GM12875 (cell line): ENCODE data around the gene ADRB1.

Source experiments
- H3K4me3 ChIP-seq: one replicate; pipeline ENCODE4 v1.5.1; 2011; ENCODE audit warnings: low read depth, low read length, control low read depth
- TF ChIP-seq, protein P1 (sequence below): IDR thresholded peaks from 2 replicates; pipeline ENCODE4 v1.5.1; 2011; ENCODE audit warnings: low read depth, mild to moderate bottlenecking, control low read depth, inconsistent platforms, low read length, moderate library complexity, borderline replicate concordance; ENCODE audit not compliant: insufficient read depth

ADRB1 gene

DNA sequence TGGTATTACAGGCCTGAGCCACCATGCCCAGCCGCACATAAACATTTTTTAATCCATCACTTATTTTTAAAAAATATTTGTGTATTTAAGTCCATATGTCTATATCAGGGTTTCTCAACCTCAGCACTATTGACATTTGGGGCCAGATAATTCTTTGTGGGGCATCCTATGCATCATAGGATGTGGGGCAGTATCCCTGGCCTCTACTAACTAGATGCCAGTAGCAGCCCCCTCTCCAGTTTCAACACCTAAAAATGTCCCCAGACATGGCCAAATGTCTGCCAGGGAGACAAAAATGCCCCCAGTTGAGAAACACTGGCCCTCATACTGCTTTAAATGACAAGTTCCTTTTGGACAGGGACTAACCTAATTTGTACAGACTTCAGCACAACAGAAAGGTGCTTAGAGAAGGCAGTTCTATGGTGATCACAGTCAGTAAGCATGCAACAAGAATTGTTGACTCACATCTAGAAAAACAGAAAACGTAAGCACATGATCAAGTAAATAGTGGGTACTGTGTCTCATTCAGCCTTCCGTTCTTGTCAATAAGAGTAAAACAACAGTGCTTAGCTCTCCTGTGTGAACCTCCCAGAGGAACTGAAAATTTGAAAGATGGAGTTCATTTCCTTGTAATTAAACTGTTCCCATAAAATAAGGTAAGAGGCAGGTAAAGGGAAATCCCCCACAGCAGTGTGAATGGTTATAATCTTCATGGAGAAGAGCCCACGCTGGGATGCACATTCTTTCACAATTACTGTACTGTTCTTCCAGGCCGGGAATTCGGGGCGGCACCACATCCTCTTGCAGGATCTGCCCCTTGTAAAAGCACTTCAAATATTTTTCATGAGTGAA, 17.3 kb upstream of the ADRB1 start:
- no peak overlapping the region for H3K4me3 ChIP-seq
- TF ChIP-seq, protein P1, sequence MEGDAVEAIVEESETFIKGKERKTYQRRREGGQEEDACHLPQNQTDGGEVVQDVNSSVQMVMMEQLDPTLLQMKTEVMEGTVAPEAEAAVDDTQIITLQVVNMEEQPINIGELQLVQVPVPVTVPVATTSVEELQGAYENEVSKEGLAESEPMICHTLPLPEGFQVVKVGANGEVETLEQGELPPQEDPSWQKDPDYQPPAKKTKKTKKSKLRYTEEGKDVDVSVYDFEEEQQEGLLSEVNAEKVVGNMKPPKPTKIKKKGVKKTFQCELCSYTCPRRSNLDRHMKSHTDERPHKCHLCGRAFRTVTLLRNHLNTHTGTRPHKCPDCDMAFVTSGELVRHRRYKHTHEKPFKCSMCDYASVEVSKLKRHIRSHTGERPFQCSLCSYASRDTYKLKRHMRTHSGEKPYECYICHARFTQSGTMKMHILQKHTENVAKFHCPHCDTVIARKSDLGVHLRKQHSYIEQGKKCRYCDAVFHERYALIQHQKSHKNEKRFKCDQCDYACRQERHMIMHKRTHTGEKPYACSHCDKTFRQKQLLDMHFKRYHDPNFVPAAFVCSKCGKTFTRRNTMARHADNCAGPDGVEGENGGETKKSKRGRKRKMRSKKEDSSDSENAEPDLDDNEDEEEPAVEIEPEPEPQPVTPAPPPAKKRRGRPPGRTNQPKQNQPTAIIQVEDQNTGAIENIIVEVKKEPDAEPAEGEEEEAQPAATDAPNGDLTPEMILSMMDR = no peak

GRCh38 chr10:114027041-114027394, 16.6 kb upstream of the ADRB1 start:
- TF ChIP-seq, protein P1 = no peak
- H3K4me3 ChIP-seq = no peak overlapping the region

DNA sequence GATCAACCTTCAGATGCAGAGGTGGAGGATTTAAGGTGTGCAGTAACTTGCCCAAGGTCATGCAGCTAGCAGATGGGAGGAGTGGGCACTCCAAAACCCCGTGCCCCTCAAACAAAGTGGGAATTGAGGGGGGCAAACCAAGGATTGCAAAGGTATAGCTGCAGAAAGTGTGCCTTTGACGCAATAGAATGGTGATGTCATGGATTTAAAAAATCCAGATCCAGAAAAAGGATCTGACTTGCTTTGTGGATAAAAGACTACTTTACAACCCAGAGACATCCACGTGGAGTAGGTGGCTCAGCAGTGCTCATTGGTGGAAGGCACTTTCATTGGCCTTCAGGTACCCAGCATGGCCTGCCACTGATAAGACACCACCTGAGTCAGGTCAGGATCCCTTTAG, 15.7 kb upstream of the ADRB1 start:
- TF ChIP-seq, protein P1 = no peak
- H3K4me3 ChIP-seq = no peak overlapping the region

GRCh38 chr10:114028425-114028824, 15.2 kb upstream of the ADRB1 start:
- TF ChIP-seq, protein P1 = no peak
- H3K4me3 ChIP-seq = no peak overlapping the region

DNA sequence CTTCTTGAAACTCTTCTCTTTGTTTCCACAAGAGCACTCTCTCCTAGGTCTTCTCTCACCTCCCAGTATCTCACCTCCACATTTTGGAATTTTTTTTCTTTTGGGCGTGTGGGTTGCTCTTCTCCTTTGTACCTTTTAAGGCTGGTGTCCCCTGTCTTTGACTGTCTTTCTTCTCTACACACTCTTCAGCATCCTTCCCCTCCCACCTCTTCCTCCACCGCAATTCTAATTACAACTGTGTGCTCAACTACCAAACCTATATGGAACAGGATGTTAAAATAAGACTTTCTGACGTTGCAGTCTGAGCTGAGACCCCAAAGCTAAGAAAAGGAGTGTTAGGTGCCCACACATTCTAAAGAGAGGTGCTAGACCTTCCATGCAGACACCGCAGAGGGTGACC, 14.0 kb upstream of the ADRB1 start:
- no peak overlapping the region for H3K4me3 ChIP-seq
- TF ChIP-seq, protein P1 = no peak

DNA sequence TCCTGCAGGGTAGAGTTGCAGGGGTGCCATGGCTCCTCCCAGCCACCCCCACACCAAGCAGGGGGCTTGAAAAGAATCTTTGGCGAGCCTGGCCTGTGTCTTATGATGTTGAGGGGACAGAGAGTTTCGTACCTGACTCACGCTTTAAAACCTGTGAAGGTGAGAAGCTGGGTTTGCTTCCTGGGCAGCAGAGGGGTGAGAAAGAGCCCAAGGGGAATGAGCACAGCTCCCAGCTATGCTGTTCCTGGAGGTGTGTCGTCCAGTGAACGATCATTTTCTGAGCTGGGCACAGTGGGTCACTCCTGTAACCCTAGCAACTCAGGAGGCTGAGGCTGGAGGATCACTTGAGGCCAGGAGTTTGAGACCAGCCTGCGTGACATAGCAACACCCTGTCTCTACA, 13.5 kb upstream of the ADRB1 start:
- TF ChIP-seq, protein P1 = no peak
- no peak overlapping the region for H3K4me3 ChIP-seq
